Thoracic aorta (tissue), 2 donors: ENCODE results near the gene GHRH. TPM values are rescaled to one million over a fixed set of nuclear protein-coding genes. Genes with fewer than 3 reads are reported as not detected.

Experiments
- ATAC-seq: fragments of 150-250 bp; one replicate; pipeline ENCODE4 v1.8.0; 2017; ENCODE audit warnings: low read depth; ENCODE audit not compliant: insufficient number of reproducible peaks, low FRiP score
- DNase-seq: peaks from one replicate; pipeline ENCODE4 v3.0.0-alpha.2; 2020; ENCODE audit warnings: low spot score
- H3K27ac ChIP-seq, 2 donors: fragments of 200-600 bp; sonication (generic); 1 replicate in 1 of 2; 2 replicates in 1 of 2; pipeline ENCODE4 v1.5.1; 2016; ENCODE audit warnings: mild to moderate bottlenecking in 2 of 2, moderate library complexity in 2 of 2
- H3K27me3 ChIP-seq: fragments of 200-600 bp; sonication (generic); replicated peaks from 2 replicates; pipeline ENCODE4 v1.6.0; 2016; ENCODE audit warnings: mild to moderate bottlenecking; ENCODE audit not compliant: insufficient read depth
- H3K36me3 ChIP-seq: fragments of 200-600 bp; sonication (generic); one replicate; pipeline ENCODE4 v1.5.1; 2016
- H3K4me1 ChIP-seq, 2 donors: fragments of 200-600 bp; sonication (generic); 1 replicate in 1 of 2; 2 replicates in 1 of 2; pipeline versions ENCODE4 v1.5.1 to v1.6.0; 2016; ENCODE audit warnings: low read depth in 2 of 2, mild to moderate bottlenecking in 1 of 2; ENCODE audit not compliant: control insufficient read depth in 1 of 2
- H3K4me3 ChIP-seq: fragments of 200-600 bp; sonication (generic); 2 replicates; pipeline ENCODE4 v1.5.1; 2016; ENCODE audit warnings: mild to moderate bottlenecking
- H3K9me3 ChIP-seq: fragments of 200-600 bp; sonication (generic); 2 replicates; pipeline ENCODE4 v1.5.1; 2016
- total RNA-seq, 2 donors: library from RNA; depleted of rRNA; stranded (reverse); fragments of >200 nt; gene quantifications; one replicate each; pipeline versions ENCODE4 v1.1.0 to v1.2.3, GENCODE V29; 2016
- TF ChIP-seq, protein P1 (sequence below): fragments of 200-600 bp; sonication (generic); IDR thresholded peaks from one replicate; pipeline ENCODE4 v1.5.1; 2019; ENCODE audit warnings: antibody characterized with exemption

The GHRH gene
- total RNA-seq, 2 donors from 2014 or later = not detected

DNA sequence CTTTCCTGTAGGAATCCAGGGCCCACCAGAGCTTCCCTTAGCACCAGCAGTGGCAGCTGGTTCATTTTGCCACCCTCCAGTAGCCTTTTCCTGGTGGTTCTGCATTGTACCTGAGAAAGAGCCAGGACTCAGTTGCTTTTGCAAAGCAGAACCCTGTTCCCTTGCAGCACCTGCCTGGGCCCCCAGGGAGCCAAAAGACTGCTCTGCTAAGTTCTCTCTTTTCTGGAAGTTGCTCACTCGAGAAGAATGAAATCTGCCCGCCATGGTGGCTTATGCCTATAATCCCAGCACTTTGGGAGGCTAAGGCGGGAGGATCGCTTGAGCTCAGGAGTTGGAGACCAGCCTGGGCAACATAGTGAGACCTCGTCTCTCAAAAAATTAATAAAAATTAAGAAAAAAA lies 24.0 kb downstream of the GHRH start:
- TF ChIP-seq, protein P1, sequence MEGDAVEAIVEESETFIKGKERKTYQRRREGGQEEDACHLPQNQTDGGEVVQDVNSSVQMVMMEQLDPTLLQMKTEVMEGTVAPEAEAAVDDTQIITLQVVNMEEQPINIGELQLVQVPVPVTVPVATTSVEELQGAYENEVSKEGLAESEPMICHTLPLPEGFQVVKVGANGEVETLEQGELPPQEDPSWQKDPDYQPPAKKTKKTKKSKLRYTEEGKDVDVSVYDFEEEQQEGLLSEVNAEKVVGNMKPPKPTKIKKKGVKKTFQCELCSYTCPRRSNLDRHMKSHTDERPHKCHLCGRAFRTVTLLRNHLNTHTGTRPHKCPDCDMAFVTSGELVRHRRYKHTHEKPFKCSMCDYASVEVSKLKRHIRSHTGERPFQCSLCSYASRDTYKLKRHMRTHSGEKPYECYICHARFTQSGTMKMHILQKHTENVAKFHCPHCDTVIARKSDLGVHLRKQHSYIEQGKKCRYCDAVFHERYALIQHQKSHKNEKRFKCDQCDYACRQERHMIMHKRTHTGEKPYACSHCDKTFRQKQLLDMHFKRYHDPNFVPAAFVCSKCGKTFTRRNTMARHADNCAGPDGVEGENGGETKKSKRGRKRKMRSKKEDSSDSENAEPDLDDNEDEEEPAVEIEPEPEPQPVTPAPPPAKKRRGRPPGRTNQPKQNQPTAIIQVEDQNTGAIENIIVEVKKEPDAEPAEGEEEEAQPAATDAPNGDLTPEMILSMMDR = no peak
- DNase-seq (no peak), ATAC-seq (no peak)
- Histone ChIP-seq H3K9me3 (no peaks in the 10 kb centered on the region), H3K4me3 (no peak overlapping the region), H3K4me1 (no peaks in the 10 kb centered on the region), H3K27ac (no peak overlapping the region), H3K36me3 (peaks cover 64% of the 10 kb centered on the region), H3K27me3 (no peaks in the 10 kb centered on the region)

DNA sequence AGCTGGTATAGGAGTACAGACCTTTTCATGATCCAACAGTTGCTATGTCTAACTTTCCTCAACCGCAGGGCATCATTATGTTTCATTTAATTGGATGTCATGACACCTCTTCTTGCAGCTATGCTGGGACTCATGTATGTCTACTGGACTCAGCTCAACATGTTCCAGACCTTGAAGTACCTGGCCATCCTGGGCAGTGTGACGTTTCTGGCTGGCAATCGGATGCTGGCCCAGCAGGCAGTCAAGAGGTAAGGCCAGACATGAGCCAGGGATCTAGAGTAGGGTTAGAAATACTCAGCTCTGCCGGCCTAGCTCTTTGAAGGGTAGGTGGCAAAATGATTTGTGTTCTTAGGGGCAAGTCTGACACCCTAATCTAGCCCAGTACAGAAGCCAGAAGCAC lies 25.2 kb downstream of the GHRH start:
- H3K9me3 ChIP-seq = no peaks in the 10 kb centered on the region
- TF ChIP-seq, protein P1 = no peak
- H3K4me3 ChIP-seq = no peak overlapping the region
- H3K36me3 ChIP-seq = peaks cover 66% of the 10 kb centered on the region
- H3K4me1 ChIP-seq = no peaks in the 10 kb centered on the region
- DNase-seq (no peak), ATAC-seq (no peak)
- H3K27ac ChIP-seq = no peak overlapping the region
- H3K27me3 ChIP-seq = no peaks in the 10 kb centered on the region

DNA sequence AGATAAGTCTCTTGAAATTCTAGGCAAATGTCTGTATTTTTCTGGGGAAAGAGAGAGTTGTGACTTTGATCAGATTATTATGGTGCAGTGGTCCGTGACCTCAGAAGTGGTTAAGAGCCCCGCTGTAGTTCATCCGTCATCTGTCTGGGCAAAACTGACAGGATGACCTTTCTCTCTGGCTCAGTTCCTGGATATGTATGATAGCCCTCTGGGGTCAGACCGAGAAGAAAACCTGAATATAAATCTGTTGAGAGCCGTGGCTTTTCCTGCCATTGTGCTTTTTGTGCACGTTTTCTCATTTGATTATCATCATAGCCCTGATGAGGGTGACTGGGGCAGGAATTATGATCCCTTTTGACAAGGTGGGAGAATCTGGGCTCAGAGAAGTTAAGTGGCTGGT lies 26.5 kb downstream of the GHRH start:
- Histone ChIP-seq H3K4me3 (no peak overlapping the region), H3K9me3 (no peaks in the 10 kb centered on the region), H3K27me3 (no peaks in the 10 kb centered on the region), H3K27ac (no peak overlapping the region), H3K4me1 (no peaks in the 10 kb centered on the region), H3K36me3 (peaks cover 75% of the 10 kb centered on the region)
- DNase-seq (no peak), ATAC-seq (no peak)
- TF ChIP-seq, protein P1 = no peak

DNA sequence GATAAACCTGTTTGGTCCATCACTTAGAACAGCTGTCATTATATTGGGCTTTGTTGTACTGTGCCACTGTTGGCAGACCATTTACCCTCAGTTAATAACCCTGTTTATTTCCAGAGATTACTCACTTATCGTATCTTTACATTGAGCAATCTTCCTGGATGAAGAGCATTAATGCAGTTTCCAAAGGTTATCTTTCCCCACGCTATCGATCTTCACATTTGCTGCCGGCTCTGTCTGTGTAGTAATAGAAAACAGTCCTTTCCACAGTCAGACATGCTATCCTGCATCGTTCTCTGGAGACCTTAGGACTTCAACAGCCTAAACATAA lies 27.4 kb downstream of the GHRH start:
- H3K36me3 ChIP-seq = peaks cover 73% of the 10 kb centered on the region
- H3K4me1 ChIP-seq = peaks cover 0 to 2% of the 10 kb centered on the region in 2 donors
- no peaks in the 10 kb centered on the region for H3K27me3 ChIP-seq
- no peak overlapping the region for H3K27ac ChIP-seq
- no peak for ATAC-seq
- TF ChIP-seq, protein P1 = no peak
- DNase-seq = no peak
- no peak overlapping the region for H3K4me3 ChIP-seq
- H3K9me3 ChIP-seq = no peaks in the 10 kb centered on the region

DNA sequence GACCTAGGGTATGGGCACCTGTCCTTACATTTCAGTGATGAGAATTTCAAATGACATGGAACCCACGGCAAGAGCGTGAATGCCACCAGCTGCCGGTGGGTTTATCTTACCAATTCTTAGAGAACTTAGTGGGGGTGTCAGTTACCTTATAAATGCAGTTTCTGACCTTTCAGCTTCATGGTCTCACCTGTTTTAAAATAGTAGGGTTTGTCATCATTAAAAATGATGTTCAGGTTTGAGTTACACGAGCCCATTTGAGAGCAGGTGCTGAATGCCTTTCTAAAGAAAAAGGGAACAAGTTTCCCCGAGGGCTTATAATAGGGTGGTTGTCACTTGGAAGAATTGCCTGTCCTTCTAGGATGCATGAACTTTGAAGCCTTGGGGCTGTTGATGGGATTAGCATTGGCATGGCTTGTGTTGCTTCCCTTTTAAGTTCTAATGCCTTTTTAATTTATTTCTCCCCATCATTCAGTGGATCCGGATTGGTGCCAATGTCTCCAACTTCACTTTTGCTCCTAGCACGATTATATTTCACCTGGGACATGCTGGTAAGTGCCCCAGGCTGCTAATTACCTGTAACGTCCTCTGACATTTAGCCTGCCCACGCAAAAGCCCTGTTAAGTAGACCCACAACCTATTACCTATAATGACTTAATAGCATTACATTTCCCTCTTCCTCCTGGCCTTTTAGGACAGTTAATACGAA lies 27.9 kb downstream of the GHRH start:
- TF ChIP-seq, protein P1 = no peak
- DNase-seq (no peak), ATAC-seq (no peak)
- Histone ChIP-seq H3K9me3 (no peaks in the 10 kb centered on the region), H3K27ac (no peak overlapping the region), H3K36me3 (peaks cover 68% of the 10 kb centered on the region), H3K4me3 (no peak overlapping the region), H3K4me1 (peaks cover 0 to 7% of the 10 kb centered on the region in 2 donors), H3K27me3 (no peaks in the 10 kb centered on the region)
